HG03575 (cell line): ENCODE results near the gene TOE1.

Experiments
- ATAC-seq: cut with Tn5 transposase; IDR thresholded peaks from one replicate; pipeline ENCODE4 v1.9.1; 2021; ENCODE audit not compliant: unreplicated experiment, insufficient number of reproducible peaks, low FRiP score; ENCODE audit errors: extremely low read depth

The TOE1 gene

GRCh38 chr1:45385302-45385701, 45.3 kb downstream of the TOE1 start:
- ATAC-seq: no peak

- no peak for ATAC-seq
Observed at GRCh38 chr1:45386219-45386618, 46.2 kb downstream of the TOE1 start.
